Measurements from ENCODE around the gene RRP9.
A peak's percentile ranks its signal among the peaks of the same experiment; 100 is the strongest.

Gene RRP9

DNA sequence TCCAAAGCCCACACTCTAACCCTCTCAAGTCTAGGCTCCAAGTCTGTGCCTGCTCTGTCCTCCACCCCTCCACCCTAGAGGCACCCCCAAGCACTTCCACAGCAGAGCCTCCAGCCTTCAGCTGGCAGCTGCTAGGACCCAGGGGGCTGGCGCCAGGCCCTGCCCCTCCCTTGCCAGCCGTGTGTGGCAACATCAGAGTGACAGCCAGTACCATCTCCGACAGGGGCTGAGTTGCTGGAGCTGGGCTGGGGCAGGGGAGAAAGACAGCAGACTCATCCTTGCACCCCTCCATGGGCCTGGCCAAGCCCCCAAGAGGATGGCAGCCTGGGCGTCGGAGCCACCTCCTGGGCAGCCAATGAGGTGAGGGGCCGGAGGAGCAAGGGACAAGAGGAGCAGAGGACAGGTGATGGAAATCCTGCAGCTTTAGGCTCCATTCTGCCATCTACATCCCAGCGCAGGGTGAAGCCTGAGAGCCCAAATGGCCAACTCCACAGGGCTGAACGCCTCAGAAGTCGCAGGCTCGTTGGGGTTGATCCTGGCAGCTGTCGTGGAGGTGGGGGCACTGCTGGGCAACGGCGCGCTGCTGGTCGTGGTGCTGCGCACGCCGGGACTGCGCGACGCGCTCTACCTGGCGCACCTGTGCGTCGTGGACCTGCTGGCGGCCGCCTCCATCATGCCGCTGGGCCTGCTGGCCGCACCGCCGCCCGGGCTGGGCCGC, 13.6 kb upstream of the RRP9 start, which contains the start of gene GPR62:
Gene GPR62, plus strand, starts transcription at position 207 of the 718 bp plus-strand sequence. Its CDS starts 272 bp downstream, at position 479.
- DNase-seq, result no peak

DNA sequence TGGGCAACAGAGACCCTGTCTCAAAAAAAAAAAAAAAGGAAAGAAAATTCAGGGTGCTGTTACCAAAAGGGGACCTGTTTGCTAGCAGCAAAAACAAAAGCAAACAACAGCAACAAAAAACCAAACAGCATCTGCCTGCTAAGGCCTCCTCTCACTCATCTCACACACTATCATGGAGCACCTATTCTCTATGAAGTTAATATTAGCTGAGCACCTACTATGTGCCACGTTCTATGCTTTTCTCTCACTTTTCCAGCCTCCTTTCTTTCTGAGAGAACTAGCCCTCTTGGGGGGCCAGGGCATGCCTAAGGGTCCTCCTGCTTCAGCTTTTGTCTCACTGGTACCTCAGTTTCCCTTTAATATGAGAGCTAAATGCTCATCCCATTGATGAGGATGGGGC, 13.0 kb upstream of the RRP9 start:
- no peak for DNase-seq

DNA sequence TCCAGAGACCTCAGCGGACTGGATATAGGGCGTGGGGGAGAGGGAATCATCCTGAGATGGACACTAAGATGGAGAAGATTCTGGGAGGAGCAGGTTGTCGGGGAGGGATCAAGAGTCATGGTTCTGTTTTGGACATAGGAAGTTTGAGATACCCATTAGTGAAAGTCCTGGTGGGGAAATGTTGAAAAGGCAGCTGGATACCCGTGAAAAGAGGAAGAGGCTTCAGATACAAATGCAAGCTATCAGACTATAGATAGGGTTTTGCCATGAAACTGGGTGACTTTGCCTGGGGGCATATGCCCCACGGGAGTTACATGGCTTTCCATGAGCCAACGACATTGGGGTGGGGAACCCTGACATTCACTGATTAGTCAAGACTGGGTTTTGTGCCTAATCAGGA, 12.4 kb upstream of the RRP9 start:
- DNase-seq, result no peak

DNA sequence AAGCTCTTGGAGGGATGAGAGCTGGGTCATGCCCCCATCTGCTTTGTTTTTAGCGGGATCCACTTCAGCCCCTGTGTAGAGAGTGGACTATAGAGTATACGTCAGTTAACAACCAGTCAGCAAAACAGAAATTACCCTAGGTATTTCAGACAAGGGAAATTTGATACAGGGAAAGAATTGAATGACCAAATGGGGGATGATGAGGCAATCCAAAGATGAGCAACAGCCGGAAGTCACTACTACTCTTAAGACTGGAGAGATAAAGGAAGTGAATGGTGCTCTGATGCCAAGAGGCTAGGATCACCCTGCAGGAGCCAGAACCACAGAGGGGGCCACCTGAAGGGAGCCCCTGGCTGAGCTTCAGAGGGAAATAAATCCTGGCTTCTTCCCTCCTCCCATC, 11.7 kb upstream of the RRP9 start:
- no peak for DNase-seq

DNA sequence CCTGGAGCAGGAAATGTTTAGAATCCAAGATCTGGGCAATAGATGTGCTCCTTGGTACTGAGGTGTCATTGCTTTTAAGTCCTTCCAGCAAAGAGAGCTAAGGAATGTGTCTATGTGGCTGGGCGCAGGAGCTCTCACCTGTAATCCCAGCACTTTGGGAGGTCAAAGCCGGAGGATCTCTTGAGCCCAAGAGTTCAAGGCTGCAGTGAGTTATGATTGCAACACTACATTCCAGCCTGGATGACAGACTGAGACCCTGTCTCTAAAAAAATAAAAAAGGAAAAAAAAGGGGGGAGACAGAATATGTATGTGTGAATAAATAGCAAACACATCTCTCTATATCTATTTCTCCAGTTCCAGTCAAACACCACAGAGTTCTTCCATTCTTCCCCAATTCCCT, 9.2 kb upstream of the RRP9 start:
- DNase-seq, result no peak

DNA sequence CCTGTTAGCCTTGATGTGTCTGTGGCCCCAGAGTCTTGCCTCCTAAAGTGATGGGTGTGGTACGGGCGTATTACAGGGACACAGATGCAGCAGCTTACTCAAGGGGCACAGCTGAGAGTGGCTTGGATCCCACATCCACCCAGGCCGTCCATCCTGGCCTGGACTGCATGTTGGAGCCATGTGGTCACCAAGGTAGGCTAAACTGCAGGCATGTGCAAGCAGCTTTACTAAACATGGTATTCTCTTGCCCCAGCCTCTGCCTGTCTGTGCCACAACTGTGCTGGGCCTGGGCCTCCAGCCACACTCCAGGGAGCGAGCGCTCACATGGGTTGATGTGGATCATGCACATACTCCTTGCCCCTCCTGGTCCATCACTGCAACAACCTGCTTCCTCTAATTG, 7.4 kb upstream of the RRP9 start:
- DNase-seq, result no peak

DNA sequence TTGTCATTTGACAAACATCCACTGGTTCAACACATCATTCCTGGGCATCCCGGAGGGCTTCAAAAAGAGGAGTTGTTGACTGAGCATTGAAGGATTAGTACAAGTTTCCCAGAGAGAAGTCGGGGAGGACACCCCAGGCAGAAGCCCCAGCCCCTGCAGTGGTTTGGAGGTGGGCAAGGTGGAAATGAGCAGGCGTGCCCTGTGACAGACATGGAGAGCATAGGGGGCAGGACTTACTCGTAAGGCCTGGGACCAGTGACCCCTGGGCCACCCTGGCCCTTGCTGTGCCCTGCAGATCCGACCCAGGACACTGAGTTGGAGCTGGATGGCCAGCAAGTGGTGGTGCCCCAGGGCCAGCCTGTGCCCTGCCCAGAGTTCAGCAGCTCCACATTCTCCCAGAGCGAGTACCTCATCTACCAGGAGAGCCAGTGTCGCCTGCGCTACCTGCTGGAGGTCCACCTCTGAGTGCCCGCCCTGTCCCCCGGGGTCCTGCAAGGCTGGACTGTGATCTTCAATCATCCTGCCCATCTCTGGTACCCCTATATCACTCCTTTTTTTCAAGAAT, 6.4 kb upstream of the RRP9 start:
- no peak for DNase-seq

DNA sequence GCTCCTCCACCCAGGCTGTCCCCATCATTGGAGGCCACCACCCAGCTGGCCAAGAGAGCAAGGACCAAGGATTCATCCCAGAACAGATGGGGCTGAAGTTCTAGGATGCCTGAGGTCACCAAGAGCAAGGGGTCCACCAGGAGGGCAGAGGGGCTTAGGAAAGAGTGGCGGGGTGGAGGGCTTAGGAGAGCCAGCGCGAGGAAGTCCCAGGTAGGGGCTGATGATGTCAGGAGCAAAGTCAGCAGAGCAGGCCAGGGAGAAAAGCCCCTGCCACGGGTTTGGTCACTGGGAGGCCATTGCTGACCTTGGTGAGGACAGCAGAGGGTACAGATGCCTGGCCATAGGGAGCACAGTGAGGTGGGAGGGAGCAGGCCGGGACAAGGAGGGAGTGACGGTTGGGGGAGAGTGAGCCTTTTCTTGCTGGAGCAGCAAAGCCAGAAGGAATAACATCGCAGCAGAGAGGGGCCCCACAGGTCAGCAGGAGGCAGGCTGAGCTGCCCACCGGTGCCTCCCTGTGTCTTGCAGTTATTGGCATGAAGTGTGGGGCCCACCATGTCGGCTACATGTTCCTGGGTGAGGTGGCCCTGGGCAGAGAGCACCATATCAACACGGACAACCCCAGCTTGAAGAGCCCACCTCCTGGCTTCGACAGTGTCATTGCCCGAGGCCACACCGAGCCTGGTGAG, 5.7 kb upstream of the RRP9 start:
- DNase-seq, result no peak

DNA sequence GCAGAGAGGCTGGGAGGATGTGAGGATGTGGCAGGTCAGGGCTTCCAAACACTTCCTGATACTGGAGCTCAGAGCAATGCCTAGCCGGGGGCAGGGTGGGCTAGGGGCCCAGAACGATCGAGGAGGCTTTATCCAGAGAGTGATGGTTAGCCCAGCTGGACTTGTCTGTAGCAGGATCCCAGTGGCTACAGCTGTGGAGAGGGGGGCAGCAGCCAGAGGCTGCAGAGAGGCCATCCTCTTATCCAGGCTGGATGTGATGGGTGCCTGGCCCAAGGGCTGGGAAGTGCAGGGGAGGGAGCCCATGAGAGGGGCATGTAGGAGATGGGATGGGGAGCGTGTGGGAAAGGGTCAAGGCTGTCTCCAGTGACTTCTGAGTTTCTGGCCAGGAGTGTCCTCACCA, 5.1 kb upstream of the RRP9 start:
- DNase-seq, result no peak

DNA sequence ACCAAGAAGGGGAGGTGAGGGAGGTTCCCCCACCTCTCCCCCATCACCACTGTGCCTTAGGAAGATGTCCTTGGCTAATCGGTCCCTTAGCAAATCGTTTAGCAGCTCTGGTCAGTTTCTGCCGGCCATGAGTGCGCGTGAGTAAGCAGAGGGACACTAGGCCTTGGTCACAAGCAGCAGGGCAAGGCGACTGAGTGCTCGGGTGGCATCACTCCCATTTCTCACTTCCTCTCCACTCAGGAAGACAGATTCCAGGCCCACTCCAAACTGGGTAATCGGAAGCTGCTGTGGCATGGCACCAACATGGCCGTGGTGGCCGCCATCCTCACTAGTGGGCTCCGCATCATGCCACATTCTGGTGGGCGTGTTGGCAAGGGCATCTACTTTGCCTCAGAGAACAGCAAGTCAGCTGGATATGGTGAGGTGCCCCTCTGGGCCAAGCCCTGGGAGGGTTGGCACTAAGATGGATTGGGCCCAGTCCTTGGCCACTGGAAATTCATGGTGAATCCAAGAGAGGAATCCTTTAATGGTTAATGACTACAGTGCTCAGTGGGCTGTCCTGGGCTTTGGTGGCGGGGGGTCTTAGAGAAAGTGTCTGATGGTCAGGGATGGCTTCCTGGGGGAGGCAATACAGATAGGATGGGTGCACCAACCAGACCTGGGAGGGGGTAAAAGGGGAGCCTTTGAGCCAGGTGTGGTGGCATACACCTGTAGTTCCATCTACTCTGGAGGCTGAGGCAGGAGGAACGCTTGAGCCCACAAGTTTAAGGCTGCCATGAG, 4.4 kb upstream of the RRP9 start:
- no peak for DNase-seq

DNA sequence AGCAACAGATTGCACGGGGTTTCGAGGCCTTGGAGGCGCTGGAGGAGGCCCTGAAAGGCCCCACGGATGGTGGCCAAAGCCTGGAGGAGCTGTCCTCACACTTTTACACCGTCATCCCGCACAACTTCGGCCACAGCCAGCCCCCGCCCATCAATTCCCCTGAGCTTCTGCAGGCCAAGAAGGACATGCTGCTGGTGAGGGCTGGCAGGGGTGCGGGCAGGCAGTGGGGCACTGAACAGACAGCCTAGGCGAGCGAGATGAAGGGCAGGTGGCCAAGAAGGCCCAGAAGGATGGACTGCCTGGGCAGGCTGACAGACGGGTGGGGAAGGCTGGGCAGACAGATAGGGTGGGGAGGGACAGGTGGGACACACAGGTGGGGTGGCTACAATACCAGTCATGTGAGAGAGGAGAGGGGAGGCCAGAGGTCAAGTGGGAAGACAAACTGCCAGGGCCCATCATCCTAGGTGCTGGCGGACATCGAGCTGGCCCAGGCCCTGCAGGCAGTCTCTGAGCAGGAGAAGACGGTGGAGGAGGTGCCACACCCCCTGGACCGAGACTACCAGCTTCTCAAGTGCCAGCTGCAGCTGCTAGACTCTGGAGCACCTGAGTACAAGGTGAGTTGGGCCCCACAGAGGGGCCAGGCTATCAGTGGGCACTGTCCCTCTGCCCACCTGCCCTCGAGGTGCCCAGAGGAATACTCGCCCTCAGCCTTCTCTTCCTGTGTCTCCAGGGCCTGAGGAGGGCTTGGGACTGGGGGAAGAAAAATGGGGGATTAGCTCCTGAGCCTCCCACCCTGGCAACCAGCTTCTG, 3.5 kb upstream of the RRP9 start:
- no peak for DNase-seq

DNA sequence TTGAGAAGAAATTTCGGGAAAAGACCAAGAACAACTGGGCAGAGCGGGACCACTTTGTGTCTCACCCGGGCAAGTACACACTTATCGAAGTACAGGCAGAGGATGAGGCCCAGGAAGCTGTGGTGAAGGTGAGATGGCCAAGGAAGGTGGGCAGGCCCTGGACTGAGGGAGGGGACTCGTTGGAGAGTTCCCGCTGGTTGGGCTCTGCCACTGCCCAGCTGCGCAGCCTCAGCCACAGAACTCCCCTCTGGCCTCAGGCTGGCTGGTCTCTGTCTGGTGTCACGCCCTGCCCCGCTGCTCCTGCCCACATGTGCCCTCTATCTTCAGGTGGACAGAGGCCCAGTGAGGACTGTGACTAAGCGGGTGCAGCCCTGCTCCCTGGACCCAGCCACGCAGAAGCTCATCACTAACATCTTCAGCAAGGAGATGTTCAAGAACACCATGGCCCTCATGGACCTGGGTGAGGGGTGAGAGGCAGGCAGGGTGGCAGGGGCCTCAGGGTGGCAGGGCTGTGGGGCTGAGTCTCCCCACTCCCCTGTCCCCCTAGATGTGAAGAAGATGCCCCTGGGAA, 2.8 kb upstream of the RRP9 start:
- DNase-seq, result no peak

DNA sequence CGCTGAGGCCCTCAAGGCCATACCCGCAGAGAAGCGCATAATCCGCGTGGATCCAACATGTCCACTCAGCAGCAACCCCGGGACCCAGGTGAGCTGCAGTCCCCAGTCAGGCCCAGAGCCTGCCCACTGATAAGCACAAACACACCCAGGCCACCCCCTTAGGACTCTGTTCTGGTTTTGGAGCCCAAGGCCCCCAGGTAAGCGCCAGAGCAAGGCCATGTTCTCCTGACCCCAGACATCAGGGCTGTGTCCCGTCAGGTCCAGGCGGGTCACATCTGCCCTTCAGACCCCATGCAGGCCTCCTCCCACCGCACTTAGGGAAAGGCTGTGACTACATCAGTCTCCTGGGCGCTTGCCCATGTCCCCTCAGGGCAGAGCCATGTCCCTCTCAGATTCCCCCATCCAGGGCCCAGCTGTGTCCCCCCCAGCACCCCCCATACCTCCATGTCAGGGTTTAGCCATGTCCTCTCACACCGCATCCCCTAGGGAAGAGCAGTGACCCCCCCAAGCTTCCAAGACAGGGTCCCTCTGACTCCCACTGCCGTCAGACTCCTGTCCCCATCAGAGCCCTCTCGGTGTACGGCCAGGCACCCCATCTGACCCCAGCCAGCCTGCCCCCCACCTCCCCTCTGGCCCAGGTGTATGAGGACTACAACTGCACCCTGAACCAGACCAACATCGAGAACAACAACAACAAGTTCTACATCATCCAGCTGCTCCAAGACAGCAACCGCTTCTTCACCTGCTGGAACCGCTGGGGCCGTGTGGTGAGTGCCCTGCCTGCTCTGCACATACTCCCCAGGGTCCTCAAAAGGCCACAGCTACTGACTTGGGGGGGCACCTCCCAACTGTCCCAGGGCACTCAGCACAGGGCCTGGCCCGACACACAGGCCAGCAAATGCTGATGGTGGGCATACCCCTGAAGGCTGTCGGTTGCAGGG, 2.0 kb upstream of the RRP9 start:
- DNase-seq, result no peak

DNA sequence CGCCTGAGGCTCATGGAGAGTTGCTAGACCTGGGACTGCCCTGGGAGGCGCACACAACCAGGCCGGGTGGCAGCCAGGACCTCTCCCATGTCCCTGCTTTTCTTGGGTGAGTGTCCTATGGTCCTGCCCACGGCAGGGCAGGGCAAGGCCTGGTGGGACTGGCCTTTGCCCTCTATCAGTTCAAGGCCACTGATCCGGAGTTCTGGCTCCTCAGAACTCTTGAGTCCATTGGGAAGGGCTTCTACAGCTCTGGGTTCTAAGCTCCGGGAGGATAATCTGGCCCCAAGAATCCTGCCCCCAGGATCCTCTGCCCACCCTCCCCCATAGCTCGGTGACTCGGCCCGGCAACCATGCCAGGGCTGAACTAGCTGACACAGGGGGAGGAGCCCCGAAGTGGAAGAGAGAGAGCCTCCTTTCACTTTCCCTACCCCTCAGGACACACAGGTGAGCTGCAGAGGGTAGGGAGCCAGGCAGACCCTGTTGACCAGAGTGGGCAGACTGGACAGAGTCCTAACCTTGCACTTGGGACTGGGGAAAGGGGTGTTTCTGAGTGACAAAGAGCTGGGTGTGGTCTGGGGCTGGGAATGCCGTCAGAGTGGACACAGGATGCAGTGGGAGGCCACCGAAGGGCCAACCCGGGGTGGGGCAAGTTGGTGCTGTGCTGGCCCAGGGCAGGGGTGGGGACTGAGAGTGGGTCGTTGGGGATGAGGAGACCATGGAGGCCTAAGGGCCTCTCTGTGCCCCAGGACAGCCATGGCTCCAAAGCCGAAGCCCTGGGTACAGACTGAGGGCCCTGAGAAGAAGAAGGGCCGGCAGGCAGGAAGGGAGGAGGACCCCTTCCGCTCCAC, 1.1 kb upstream of the RRP9 start:
- peak; percentile 48 for DNase-seq

DNA sequence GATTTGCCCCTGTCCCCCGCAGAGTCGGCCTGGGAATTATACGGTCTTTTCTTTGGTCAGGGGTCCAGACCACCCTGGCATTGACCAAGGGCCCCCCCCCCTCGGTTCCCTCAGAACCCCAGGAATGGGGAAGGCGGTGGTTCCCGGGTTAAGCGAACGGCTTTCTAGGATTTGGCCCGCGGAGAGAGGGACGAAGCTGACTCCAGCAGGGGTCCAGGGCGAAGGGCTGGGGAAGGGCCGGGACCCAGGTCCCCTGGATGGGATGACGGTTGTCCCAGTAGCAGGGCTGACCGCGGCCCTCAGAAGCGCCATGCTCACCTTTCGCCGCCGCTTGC, 274 bp downstream of the RRP9 start:
- DNase-seq, result no peak

DNA sequence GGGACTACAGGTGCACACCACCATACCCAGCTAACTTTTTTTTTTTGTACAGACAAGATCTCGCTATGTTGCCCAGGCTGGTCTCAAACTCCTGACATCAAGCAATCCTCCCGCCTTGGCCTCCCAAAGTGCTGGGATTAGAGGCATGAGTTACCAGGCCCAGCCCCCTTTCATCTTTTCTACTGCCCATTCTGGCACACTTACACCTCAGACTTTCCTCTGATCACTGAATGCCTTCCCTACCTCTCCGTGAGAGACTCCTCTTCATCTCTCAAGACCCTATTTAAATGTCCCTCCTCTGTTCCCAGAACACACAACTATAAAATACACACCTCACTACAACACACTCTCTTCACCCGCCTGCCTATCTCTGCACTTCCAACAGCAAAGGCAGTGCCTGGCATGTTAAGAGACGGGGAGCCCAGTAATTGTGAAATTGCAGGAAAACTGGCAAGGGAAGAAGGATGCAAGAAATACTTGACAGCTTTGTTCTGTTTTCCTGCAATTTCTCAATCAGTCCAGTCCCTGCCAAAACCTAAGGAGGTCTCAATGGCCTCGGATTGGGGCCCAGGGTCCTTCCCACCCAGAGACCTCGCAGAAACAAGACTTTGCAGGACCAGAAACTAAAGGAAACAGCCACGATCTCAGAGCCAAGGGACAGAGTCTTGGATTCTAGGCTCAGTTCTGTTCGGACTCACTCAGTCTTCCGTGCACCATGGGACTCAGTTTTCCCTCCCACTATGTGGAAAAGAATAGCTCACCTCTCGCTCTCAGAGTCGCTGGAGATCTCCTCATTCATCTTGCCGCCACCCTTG, 849 bp downstream of the RRP9 start:
- DNase-seq, result no peak

DNA sequence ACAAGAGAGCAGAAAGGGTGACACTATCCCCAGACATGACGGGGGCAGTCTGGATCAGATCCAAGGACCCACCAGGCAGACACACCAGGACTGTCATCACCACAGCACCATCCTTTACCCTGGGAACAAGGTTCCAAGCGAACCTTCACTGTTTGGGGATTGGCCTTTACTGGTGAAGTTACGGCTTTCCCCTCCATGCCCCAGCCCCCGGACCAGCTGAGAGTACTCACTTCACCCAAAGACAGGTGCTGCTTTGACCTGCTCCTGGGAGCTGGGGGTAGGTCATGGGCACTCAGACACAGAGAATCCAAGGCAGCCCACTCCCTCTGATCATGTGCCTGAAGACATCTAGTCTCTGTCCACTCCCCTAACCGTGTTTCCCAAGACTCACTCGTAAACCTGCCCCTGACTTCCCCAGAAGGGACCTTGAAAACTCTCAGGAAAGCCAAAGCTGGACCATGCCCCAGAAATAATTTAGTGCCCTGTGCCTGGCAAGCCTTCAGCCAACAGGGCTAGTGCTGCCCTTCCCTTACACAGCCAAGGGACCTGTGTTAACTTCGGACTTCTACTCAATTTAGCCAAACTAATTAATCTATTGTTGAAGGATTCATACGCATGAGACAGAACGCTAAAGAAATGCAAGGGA, 2.8 kb downstream of the RRP9 start:
- DNase-seq, result no peak

DNA sequence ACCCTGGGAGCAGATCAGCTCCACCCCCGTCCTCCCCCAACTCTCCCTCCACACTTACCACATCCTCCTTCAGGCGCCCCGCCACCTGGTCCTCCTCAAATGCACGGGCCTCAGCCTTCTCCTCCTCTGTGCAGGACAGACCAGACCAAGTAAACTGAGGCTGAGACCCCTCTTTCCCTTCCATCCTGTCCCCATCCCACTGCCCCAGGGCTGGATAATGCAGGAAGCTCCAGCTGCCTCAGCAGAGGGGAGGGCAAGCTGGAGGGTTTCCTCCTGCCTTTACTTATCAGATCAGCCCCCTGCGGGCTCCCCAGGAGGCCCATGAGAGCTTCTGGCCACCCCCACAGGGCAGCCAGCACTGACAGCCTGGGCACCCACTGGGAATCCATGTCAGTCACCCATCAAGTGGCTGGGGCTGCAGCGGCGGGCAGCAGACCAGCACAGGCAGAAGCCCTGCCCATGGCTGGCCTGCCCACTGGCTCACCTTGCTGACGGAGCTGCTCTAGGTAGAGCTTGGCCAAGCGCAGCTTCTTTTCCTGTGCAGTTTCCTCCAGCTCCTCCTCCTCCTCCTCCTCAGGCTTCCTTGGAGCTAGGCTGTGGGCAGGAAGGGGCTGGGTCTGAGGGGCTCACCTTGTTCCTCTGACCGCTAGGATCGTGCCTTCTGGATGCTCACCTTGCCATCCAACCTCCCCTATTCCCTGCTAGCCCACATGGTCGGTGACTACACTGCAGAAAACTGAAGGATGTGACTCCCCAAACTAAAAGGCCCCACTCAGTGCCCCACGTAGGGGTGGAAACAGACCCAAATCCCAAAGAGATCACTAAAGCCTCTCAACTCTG, 3.9 kb downstream of the RRP9 start:
- DNase-seq, result no peak
